Activated gamma-delta T cell treated with anti-CD3 and anti-CD28 coated beads, Interleukin-2, amount 50 U/mL, for 16 hours (primary cell): ENCODE results near the gene SGK2.

Source experiments
- DNase-seq: peaks from one replicate; pipeline ENCODE4 v3.0.0-alpha.2; 2020; ENCODE audit warnings: low read depth

The SGK2 gene

DNA sequence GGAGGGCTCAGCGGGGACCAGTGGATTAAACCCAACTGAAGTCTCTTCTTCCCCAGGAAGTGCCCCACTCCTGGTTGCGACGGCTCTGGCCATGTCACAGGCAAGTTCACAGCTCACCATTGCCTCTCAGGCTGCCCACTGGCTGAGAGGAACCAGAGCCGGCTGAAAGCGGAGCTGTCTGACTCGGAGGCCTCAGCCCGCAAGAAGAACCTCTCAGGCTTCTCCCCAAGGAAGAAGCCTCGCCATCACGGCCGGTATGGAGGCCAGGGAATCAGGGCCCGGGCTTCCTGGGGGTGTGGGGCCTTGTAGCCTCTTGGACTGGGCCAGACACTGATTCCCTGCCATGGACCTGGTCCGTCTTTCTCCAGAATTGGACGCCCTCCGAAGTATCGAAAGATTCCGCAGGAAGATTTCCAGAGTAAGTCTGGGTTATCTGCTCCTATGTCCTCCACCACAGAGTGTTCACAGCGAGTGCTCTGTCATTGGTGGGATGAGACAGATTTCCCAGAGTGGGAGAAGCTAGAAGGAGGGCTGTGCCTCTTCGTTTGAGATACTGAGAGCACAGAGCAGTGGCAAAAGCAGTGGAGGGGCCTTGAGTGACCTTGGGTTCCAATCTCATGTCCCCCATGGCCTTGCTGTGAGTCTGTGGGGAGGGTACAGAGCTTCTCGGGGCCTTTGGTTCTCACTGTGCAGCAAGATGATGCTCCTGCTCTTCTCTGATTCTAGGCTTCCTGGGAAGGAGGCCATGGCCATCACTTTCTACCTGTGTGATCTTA lies 22.6 kb upstream of the SGK2 start:
- DNase-seq = no peak

GRCh38 chr20:43536817-43537440 lies 21.9 kb upstream of the SGK2 start:
- DNase-seq = no peak

DNA sequence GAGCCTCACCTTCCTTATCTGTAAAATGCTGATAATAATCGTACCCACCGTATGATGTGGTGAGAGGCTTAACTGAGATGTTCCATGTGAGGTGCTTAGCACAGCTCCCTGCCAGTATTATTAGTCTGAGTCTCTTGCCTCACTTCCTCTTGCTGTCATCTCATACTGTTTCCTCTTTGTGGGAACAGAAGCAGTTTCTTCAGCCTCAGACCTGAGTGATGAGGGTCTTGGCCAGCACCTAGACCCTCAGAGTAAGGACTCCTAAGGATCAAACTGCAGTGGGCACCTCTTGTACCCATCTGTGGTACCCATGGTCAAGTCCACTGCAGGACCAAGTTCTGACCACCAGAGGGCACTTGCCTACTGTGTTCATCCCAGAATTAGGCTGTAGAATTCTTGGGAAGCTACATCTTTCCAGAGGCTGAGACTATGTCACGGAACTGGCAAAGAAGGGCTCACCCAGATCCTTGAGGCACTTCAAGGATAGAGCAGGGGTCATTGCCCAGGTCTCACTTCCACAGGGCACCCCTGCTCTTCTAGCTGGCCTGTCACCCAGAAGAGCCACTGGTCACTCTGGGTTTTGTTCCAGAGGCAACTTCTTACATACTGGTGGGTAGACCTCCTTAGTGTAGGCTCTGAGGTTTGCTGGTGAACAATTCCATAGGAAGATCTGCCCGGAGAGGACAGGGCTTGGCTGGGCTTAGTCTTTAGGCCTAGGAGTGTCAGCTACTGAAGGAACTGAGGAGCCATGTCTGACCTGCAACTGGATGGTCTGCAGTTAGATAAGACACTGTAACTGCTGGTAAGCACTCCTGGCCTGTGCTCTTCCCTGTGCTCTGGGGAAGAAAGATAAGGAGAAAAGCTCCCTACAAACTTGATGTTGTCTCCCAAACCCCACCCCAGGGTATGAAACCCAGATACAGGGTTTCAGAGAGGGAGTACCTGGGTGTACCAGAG lies 20.6 kb upstream of the SGK2 start:
- DNase-seq = peak; percentile 17

GRCh38 chr20:43538878-43539700 lies 19.7 kb upstream of the SGK2 start:
- no peak for DNase-seq

GRCh38 chr20:43539975-43540672 lies 18.7 kb upstream of the SGK2 start:
- DNase-seq = no peak

DNA sequence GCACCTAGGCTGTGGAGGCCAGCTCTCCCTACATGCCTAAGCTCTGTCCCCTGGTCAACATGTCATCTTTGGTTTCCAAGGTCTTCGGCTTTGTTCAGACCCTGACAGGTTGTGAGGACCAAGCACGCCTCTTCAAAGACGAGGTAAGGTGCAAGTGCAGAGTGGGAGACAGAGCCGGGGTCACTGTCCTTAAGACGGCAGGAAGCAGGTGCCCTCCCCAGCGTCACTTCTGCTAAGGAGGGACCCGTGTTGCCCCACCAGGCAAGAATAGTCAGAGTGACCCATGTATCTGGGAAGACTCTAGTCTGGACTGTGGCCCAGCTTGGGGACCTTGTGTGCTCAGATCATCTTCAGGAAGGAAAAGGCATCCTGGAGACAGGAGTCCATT lies 18.2 kb upstream of the SGK2 start:
- no peak for DNase-seq

GRCh38 chr20:43541214-43541613 lies 17.6 kb upstream of the SGK2 start:
- DNase-seq = no peak

DNA sequence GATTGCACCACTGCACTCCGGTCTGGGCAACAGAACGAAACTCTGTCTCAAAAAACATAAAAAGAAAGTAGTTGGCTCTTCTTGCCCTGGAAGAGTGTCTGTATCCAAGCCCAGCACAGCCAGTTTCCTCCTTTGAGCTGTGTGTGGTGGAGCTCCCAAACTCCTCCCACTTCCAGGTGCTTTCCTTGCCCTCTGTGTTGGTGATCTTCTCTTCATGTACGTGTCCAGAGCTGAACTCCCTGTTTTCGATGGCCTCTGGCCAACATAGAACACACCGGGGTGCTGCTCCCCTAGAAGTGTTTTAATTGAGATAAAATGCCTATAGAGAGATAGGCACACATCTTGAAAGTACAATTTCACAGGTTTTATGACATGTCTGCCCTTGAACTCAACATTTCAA lies 16.7 kb upstream of the SGK2 start:
- no peak for DNase-seq

GRCh38 chr20:43542674-43543073 lies 16.2 kb upstream of the SGK2 start:
- no peak for DNase-seq

- DNase-seq = no peak
Observed at GRCh38 chr20:43543138-43543537, 15.7 kb upstream of the SGK2 start.

DNA sequence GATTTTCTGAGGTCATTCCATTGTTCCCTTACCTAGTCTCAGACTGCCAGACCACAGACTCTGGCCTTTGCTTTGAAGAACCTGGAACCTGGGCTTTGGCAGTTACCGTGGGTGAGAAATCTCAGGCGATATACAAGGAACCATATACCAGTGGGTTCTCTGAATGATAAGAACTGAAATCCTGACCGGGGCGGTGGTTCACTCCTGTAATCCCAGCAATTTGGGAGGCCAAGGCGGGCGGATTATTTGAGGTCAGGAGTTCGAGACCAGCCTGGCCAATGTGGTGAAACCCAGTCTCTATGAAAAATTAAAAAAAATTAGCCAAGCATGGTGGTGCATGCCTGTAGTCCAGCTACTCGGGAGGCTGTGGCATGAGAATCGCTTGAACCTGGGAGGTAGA lies 14.3 kb upstream of the SGK2 start:
- no peak for DNase-seq

- DNase-seq = no peak
Observed at GRCh38 chr20:43545837-43546578, 12.8 kb upstream of the SGK2 start.

GRCh38 chr20:43548273-43548880 lies 10.4 kb upstream of the SGK2 start:
- DNase-seq = no peak

DNA sequence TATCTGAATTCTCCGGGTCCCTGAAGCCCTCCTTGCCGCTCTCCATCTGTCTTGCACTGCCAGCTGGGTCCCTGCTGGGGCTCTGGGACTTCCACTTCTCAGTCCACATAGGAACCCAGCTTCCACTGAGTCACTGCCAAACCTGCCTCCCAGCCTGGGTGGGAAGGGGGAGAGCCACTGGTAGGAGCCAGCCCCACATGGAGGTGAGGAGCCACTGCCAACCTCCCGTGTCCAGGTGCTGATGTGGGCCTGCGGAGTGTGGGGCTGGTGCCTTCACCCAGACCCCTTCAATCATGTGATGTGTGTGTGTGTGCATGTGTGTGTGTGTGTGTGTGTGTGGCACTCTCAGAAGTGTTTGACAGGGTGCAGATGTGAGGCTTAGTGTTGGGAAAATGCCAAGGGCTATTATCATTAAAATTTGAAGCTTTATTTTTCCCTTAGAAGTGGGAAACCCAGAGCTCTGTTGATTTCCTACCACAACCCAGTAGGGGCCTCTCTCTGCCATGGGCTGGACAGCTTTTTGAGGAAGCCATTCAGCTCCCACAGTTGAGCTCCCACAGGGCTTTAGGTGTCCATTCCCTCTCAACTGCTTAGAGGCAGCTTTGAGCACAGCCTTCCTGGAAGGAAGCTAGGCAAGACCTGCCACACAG lies 9.3 kb upstream of the SGK2 start:
- DNase-seq = no peak

GRCh38 chr20:43550456-43550855 lies 8.4 kb upstream of the SGK2 start:
- no peak for DNase-seq

DNA sequence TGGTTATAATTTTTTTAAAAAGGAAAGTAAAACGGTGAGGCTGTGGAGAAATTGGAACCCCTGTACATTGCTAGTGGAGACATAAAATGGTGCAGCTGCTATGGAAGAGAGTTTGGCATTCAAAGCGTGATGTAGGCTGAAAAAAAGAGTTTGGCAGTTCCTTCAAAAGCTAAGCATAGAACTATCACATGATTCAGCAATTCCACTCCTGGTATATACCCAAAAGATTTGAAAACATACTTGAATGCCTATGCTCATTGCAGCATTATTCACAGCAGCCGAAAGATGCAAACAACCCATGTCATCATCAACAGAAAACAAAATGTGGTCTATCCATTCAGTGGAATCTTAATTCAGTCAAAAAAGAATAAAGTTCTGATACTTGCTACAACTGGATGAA lies 4.5 kb upstream of the SGK2 start:
- DNase-seq = no peak

GRCh38 chr20:43559147-43559987 lies 540 bp downstream of the SGK2 start:
- DNase-seq = no peak

DNA sequence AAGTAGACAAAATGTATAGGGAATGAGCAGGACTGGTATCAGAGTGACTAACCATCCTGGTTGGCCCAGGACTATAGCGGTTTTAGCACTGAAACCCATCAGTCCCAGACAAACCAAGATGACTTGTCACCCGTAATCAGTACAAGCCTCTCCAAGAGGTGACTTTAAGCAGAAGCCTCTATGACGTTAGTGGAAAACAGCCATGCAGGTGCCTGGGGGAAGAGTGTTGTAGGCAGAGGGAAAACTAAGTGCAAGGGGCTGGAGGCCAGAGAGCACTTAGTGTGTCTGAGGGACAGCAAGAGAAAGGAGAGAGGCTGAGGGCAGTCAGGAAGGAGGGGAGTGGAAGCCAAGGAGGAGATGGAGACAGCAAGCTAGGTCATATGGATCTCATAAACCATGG lies 2.1 kb downstream of the SGK2 start:
- no peak for DNase-seq

DNA sequence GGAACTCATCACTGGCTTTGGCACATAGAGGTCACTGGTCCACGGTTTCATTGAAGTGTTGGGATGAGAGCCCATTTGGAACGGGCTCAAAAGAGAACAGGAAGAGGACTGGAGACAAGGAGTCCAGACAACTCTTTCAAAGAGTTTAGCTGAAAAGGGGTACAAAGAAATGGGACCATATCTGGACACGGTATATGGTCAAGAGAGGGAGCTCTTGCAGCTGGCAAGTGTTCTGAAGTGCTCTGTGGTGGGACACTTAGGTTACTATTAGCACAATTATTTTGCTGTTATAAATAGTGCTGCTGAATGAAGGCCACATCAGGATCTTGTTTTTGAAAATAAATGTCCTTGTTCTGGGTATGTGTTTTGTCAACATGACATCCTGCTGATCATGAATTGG lies 4.6 kb downstream of the SGK2 start:
- DNase-seq = no peak
